HEK293 (cell line): ENCODE results near the gene POLR2L.

Experiments
- GLIS1 ChIP-seq: fragments of 450-650 bp; formaldehyde crosslinking; IDR thresholded peaks from 2 replicates; pipeline ENCODE4 v1.5.1; 2016; ENCODE audit warnings: missing biosample characterization, missing genetic modification characterization
- GLIS2 ChIP-seq: fragments of 450-650 bp; formaldehyde crosslinking; IDR thresholded peaks from 2 replicates; pipeline ENCODE4 v1.5.1; 2016; ENCODE audit warnings: missing biosample characterization, missing genetic modification characterization
- KLF16 ChIP-seq: fragments of 450-650 bp; formaldehyde crosslinking; IDR thresholded peaks from 2 replicates; pipeline ENCODE4 v1.5.1; 2017; ENCODE audit warnings: missing biosample characterization, missing genetic modification characterization
- KLF8 ChIP-seq: fragments of 450-650 bp; formaldehyde crosslinking; IDR thresholded peaks from 2 replicates; pipeline ENCODE4 v1.5.1; 2016; ENCODE audit warnings: missing biosample characterization, missing genetic modification characterization
- PBX3 ChIP-seq: sonication (generic); formaldehyde crosslinking; IDR thresholded peaks from 2 replicates; pipeline ENCODE4 v1.8.1; 2022; ENCODE audit warnings: mild to moderate bottlenecking, moderate library complexity, missing genetic modification reagents
- SP3 ChIP-seq: fragments of 450-650 bp; formaldehyde crosslinking; IDR thresholded peaks from 2 replicates; pipeline ENCODE4 v1.5.1; 2016; ENCODE audit warnings: missing biosample characterization, missing genetic modification characterization
- SP7 ChIP-seq: fragments of 450-650 bp; formaldehyde crosslinking; IDR thresholded peaks from 2 replicates; pipeline ENCODE4 v1.5.1; 2016; ENCODE audit warnings: missing biosample characterization, missing genetic modification characterization
- TRIM28 ChIP-seq: IDR thresholded peaks from 2 replicates; pipeline ENCODE4 v1.6.1; 2011; ENCODE audit warnings: low read length, control low read depth, borderline replicate concordance
- ZBTB20 ChIP-seq: fragments of 450-650 bp; formaldehyde crosslinking; IDR thresholded peaks from 2 replicates; pipeline ENCODE4 v1.5.1; 2016; ENCODE audit warnings: missing biosample characterization, missing genetic modification characterization
- ZFP3 ChIP-seq: fragments of 450-650 bp; formaldehyde crosslinking; IDR thresholded peaks from 2 replicates; pipeline ENCODE4 v1.5.1; 2016; ENCODE audit warnings: low read depth, missing biosample characterization, missing genetic modification characterization
- ZNF121 ChIP-seq: fragments of 450-650 bp; formaldehyde crosslinking; IDR thresholded peaks from 2 replicates; pipeline ENCODE4 v1.5.1; 2016; ENCODE audit warnings: missing biosample characterization, missing genetic modification characterization
- ZNF157 ChIP-seq: fragments of 450-650 bp; formaldehyde crosslinking; IDR thresholded peaks from 2 replicates; pipeline ENCODE4 v1.5.1; 2016; ENCODE audit warnings: missing biosample characterization, missing genetic modification characterization
- ZNF404 ChIP-seq: fragments of 450-650 bp; formaldehyde crosslinking; IDR thresholded peaks from 2 replicates; pipeline ENCODE4 v1.5.1; 2017; ENCODE audit warnings: missing biosample characterization, missing genetic modification characterization
- ZNF585B ChIP-seq: fragments of 450-650 bp; formaldehyde crosslinking; IDR thresholded peaks from 2 replicates; pipeline ENCODE4 v1.5.1; 2016; ENCODE audit warnings: missing biosample characterization, missing genetic modification characterization
- ZNF639 ChIP-seq: fragments of 450-650 bp; formaldehyde crosslinking; IDR thresholded peaks from 2 replicates; pipeline ENCODE4 v1.5.1; 2016; ENCODE audit warnings: missing biosample characterization, missing genetic modification characterization
- ZNF677 ChIP-seq: fragments of 450-650 bp; IDR thresholded peaks from 2 replicates; pipeline ENCODE4 v1.5.0; 2018; ENCODE audit warnings: missing biosample characterization, mild to moderate bottlenecking, missing genetic modification characterization, moderate library complexity
- ZNF701 ChIP-seq: fragments of 450-650 bp; formaldehyde crosslinking; IDR thresholded peaks from 2 replicates; pipeline ENCODE4 v1.5.1; 2016; ENCODE audit warnings: missing biosample characterization, missing genetic modification characterization
- ZSCAN23 ChIP-seq: fragments of 450-650 bp; formaldehyde crosslinking; IDR thresholded peaks from 2 replicates; pipeline ENCODE4 v1.5.1; 2016; ENCODE audit warnings: missing biosample characterization, missing genetic modification characterization
- TF ChIP-seq, protein P1 (sequence below): fragments of 450-650 bp; formaldehyde crosslinking; IDR thresholded peaks from 2 replicates; pipeline ENCODE4 v1.5.1; 2016; ENCODE audit warnings: missing biosample characterization, missing genetic modification characterization, low read depth
- TF ChIP-seq, protein P2 (sequence below): fragments of 450-650 bp; formaldehyde crosslinking; IDR thresholded peaks from 2 replicates; pipeline ENCODE4 v1.5.1; 2016; ENCODE audit warnings: missing biosample characterization, missing genetic modification characterization
- TF ChIP-seq, protein P3 (sequence below): fragments of 450-650 bp; formaldehyde crosslinking; IDR thresholded peaks from 2 replicates; pipeline ENCODE4 v1.5.1; 2016; ENCODE audit warnings: missing biosample characterization, missing genetic modification characterization, borderline replicate concordance
- TF ChIP-seq, protein P4 (sequence below): fragments of 450-650 bp; formaldehyde crosslinking; IDR thresholded peaks from 2 replicates; pipeline ENCODE4 v1.5.1; 2016; ENCODE audit warnings: missing biosample characterization, missing genetic modification characterization
- TF ChIP-seq, protein P5 (sequence below): fragments of 450-650 bp; formaldehyde crosslinking; IDR thresholded peaks from 2 replicates; pipeline ENCODE4 v1.5.1; 2016; ENCODE audit warnings: missing biosample characterization, missing genetic modification characterization

POLR2L gene

DNA sequence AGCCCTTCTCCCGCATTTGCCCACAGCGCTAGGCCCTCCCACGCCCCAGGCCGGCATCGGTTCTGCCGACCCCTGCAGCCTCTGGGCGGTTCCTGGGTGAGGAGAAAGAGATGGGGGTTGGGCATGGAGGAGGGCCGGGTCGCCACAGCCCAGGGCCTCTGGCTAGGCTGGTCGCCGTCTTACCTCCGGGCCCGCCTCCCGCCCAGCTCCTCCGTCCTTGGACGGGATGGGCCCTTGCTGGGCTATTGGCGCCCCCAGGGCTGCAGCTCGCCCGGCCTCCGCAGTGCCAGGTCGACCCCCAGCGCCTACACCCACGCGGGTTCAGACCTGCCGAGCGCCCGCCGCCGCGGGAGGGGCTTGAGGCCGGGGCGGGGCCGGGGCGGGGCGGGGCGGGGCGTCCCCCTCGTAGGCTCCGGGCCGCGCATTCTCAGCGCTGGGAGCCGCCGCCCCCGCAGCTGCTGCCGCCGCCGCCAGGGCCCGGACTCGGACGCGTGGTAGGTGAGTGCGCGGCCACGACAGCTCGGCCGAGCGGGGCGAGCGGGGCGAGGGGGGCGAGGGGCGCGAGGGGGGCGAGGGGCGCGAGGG, 9.7 kb downstream of the POLR2L start, which contains the start of gene CD151 (continued):
- TF ChIP-seq, protein P1, sequence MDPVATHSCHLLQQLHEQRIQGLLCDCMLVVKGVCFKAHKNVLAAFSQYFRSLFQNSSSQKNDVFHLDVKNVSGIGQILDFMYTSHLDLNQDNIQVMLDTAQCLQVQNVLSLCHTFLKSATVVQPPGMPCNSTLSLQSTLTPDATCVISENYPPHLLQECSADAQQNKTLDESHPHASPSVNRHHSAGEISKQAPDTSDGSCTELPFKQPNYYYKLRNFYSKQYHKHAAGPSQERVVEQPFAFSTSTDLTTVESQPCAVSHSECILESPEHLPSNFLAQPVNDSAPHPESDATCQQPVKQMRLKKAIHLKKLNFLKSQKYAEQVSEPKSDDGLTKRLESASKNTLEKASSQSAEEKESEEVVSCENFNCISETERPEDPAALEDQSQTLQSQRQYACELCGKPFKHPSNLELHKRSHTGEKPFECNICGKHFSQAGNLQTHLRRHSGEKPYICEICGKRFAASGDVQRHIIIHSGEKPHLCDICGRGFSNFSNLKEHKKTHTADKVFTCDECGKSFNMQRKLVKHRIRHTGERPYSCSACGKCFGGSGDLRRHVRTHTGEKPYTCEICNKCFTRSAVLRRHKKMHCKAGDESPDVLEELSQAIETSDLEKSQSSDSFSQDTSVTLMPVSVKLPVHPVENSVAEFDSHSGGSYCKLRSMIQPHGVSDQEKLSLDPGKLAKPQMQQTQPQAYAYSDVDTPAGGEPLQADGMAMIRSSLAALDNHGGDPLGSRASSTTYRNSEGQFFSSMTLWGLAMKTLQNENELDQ (tag by site-specific recombination), result no peak
- TF ChIP-seq ZNF404 (tag by site-specific recombination) (no peak), GLIS1 (peak; percentile 91), ZNF639 (no peak), ZNF121 (tag by site-specific recombination) (no peak), PBX3 (CRISPR knock-in tag) (peak; percentile 55; the same call in 1 of the 2 replicates), ZNF157 (tag by site-specific recombination) (no peak), ZNF585B (tag by site-specific recombination) (no peak), ZBTB20 (tag by site-specific recombination) (peak; percentile 40; the same call in 1 of the 2 replicates), SP3 (tag by site-specific recombination) (peak; percentile 84), KLF16 (tag by site-specific recombination) (0 out of 2 replicates have a peak, but pooled peaks have one; percentile 16), ZSCAN23 (tag by site-specific recombination) (no peak), GLIS2 (tag by site-specific recombination) (peak; percentile 94), ZNF677 (tag by site-specific recombination) (no peak), TRIM28 (no peak), SP7 (tag by site-specific recombination) (0 out of 2 replicates have a peak, but pooled peaks have one; percentile 23), ZFP3 (tag by site-specific recombination) (no peak), KLF8 (tag by site-specific recombination) (peak; percentile 60; the same call in 1 of the 2 replicates), ZNF701 (no peak)
- TF ChIP-seq, protein P2, sequence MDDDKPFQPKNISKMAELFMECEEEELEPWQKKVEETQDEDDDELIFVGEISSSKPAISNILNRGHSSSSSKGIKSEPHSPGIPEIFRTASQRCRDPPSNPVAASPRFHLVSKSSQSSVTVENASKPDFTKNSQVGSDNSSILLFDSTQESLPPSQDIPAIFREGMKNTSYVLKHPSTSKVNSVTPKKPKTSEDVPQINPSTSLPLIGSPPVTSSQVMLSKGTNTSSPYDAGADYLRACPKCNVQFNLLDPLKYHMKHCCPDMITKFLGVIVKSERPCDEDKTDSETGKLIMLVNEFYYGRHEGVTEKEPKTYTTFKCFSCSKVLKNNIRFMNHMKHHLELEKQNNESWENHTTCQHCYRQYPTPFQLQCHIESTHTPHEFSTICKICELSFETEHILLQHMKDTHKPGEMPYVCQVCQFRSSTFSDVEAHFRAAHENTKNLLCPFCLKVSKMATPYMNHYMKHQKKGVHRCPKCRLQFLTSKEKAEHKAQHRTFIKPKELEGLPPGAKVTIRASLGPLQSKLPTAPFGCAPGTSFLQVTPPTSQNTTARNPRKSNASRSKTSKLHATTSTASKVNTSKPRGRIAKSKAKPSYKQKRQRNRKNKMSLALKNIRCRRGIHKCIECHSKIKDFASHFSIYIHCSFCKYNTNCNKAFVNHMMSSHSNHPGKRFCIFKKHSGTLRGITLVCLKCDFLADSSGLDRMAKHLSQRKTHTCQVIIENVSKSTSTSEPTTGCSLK (tag by site-specific recombination), result no peak
- TF ChIP-seq, protein P3, sequence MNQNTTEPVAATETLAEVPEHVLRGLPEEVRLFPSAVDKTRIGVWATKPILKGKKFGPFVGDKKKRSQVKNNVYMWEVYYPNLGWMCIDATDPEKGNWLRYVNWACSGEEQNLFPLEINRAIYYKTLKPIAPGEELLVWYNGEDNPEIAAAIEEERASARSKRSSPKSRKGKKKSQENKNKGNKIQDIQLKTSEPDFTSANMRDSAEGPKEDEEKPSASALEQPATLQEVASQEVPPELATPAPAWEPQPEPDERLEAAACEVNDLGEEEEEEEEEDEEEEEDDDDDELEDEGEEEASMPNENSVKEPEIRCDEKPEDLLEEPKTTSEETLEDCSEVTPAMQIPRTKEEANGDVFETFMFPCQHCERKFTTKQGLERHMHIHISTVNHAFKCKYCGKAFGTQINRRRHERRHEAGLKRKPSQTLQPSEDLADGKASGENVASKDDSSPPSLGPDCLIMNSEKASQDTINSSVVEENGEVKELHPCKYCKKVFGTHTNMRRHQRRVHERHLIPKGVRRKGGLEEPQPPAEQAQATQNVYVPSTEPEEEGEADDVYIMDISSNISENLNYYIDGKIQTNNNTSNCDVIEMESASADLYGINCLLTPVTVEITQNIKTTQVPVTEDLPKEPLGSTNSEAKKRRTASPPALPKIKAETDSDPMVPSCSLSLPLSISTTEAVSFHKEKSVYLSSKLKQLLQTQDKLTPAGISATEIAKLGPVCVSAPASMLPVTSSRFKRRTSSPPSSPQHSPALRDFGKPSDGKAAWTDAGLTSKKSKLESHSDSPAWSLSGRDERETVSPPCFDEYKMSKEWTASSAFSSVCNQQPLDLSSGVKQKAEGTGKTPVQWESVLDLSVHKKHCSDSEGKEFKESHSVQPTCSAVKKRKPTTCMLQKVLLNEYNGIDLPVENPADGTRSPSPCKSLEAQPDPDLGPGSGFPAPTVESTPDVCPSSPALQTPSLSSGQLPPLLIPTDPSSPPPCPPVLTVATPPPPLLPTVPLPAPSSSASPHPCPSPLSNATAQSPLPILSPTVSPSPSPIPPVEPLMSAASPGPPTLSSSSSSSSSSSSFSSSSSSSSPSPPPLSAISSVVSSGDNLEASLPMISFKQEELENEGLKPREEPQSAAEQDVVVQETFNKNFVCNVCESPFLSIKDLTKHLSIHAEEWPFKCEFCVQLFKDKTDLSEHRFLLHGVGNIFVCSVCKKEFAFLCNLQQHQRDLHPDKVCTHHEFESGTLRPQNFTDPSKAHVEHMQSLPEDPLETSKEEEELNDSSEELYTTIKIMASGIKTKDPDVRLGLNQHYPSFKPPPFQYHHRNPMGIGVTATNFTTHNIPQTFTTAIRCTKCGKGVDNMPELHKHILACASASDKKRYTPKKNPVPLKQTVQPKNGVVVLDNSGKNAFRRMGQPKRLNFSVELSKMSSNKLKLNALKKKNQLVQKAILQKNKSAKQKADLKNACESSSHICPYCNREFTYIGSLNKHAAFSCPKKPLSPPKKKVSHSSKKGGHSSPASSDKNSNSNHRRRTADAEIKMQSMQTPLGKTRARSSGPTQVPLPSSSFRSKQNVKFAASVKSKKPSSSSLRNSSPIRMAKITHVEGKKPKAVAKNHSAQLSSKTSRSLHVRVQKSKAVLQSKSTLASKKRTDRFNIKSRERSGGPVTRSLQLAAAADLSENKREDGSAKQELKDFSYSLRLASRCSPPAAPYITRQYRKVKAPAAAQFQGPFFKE, result no peak
- TF ChIP-seq, protein P4, sequence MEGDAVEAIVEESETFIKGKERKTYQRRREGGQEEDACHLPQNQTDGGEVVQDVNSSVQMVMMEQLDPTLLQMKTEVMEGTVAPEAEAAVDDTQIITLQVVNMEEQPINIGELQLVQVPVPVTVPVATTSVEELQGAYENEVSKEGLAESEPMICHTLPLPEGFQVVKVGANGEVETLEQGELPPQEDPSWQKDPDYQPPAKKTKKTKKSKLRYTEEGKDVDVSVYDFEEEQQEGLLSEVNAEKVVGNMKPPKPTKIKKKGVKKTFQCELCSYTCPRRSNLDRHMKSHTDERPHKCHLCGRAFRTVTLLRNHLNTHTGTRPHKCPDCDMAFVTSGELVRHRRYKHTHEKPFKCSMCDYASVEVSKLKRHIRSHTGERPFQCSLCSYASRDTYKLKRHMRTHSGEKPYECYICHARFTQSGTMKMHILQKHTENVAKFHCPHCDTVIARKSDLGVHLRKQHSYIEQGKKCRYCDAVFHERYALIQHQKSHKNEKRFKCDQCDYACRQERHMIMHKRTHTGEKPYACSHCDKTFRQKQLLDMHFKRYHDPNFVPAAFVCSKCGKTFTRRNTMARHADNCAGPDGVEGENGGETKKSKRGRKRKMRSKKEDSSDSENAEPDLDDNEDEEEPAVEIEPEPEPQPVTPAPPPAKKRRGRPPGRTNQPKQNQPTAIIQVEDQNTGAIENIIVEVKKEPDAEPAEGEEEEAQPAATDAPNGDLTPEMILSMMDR (tag by site-specific recombination), result peak; percentile 27; the same call in 1 of the 2 replicates
- TF ChIP-seq, protein P5, sequence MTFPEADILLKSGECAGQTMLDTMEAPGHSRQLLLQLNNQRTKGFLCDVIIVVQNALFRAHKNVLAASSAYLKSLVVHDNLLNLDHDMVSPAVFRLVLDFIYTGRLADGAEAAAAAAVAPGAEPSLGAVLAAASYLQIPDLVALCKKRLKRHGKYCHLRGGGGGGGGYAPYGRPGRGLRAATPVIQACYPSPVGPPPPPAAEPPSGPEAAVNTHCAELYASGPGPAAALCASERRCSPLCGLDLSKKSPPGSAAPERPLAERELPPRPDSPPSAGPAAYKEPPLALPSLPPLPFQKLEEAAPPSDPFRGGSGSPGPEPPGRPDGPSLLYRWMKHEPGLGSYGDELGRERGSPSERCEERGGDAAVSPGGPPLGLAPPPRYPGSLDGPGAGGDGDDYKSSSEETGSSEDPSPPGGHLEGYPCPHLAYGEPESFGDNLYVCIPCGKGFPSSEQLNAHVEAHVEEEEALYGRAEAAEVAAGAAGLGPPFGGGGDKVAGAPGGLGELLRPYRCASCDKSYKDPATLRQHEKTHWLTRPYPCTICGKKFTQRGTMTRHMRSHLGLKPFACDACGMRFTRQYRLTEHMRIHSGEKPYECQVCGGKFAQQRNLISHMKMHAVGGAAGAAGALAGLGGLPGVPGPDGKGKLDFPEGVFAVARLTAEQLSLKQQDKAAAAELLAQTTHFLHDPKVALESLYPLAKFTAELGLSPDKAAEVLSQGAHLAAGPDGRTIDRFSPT (tag by site-specific recombination), result peak; percentile 77
